Parathyroid adenoma (tissue), 2 donors: Measurements from ENCODE around the gene PEF1.

ENCODE experiments used
- H2AFZ ChIP-seq: fragments of 300-600 bp; sonication (generic); one replicate; pipeline ENCODE4 v1.7.0; 2017; ENCODE audit warnings: antibody characterized with exemption, mild to moderate bottlenecking
- H3K27ac ChIP-seq: fragments of 300-600 bp; sonication (generic); one replicate; pipeline ENCODE4 v1.7.0; 2017
- H3K27me3 ChIP-seq: fragments of 300-600 bp; sonication (generic); one replicate; pipeline ENCODE4 v1.7.0; 2017; ENCODE audit warnings: low read length; ENCODE audit not compliant: control insufficient read depth, insufficient read depth
- H3K36me3 ChIP-seq: fragments of 300-600 bp; sonication (generic); one replicate; pipeline ENCODE4 v1.7.0; 2017; ENCODE audit warnings: low read length; ENCODE audit not compliant: control insufficient read depth, insufficient read depth
- H3K4me1 ChIP-seq: fragments of 300-600 bp; sonication (generic); one replicate; pipeline ENCODE4 v1.7.0; 2017; ENCODE audit warnings: control low read depth
- H3K4me2 ChIP-seq: fragments of 300-600 bp; sonication (generic); one replicate; pipeline ENCODE4 v1.7.0; 2017; ENCODE audit warnings: low read length
- H3K4me3 ChIP-seq: fragments of 300-600 bp; sonication (generic); one replicate; pipeline ENCODE4 v1.7.0; 2017; ENCODE audit warnings: low read depth, low read length
- H3K79me2 ChIP-seq: fragments of 300-600 bp; sonication (generic); one replicate; pipeline ENCODE4 v1.7.0; 2017; ENCODE audit warnings: control low read depth
- H3K9ac ChIP-seq: fragments of 300-600 bp; sonication (generic); one replicate; pipeline ENCODE4 v1.7.0; 2017; ENCODE audit warnings: mild to moderate bottlenecking
- H3K9me3 ChIP-seq: fragments of 300-600 bp; sonication (generic); one replicate; pipeline ENCODE4 v1.7.0; 2017; ENCODE audit warnings: low read length; ENCODE audit not compliant: control insufficient read depth
- CTCF ChIP-seq: fragments of 300-600 bp; sonication (generic); IDR thresholded peaks from one replicate; pipeline ENCODE4 v1.7.0; 2017; ENCODE audit warnings: antibody characterized with exemption, mild to moderate bottlenecking
- donor health status: primary hyperparathyroidism.

PEF1 gene

DNA sequence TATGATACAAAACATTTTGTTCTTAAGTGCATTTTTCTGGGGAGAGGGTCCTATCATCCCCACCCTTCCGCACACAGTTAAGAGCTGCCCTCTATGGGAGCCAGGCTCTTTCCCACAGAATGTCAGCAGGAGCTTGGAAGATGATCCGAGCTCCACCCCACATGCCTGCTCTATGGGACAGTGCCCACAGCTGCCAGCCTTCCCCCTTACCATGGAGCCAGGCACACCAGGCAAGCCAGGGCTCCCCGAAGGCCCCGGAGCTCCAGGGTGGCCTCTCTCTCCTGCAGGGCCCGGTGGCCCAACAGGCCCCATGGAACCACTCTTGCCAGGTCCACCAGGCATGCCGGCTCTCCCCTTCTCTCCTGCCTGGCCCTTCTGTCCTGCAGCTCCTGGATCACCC, 10.4 kb upstream of the PEF1 start:
- Histone ChIP-seq H2AFZ (no peak overlapping the region), H3K27ac (no peak overlapping the region), H3K4me1 (peaks cover 6% of the 10 kb centered on the region), H3K27me3 (no peaks in the 10 kb centered on the region), H3K79me2 (no peaks in the 10 kb centered on the region), H3K36me3 (no peaks in the 10 kb centered on the region), H3K9me3 (no peaks in the 10 kb centered on the region), H3K4me2 (no peak overlapping the region), H3K4me3 (no peak overlapping the region), H3K9ac (no peak overlapping the region)
- no peak for TF ChIP-seq CTCF

DNA sequence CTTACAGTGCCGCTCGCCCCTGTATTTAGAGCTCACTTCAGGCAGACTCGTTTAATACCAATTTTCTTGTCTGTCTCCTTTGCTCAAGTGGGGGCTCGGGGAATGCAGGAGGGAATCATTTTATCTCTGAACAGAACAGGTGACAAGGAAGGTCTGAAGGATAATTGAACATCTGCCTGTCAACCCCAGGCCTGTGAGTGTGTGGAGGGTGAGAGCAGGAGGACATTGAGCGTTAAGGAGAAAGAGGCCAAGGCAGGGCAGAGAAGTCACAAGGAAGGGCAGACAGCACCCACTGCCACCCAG, 9.7 kb upstream of the PEF1 start:
- no peaks in the 10 kb centered on the region for H3K27me3 ChIP-seq
- peaks cover 6% of the 10 kb centered on the region for H3K4me1 ChIP-seq
- no peak overlapping the region for H3K4me2 ChIP-seq
- no peaks in the 10 kb centered on the region for H3K79me2 ChIP-seq
- H3K4me3 ChIP-seq = no peak overlapping the region
- H3K9ac ChIP-seq = no peak overlapping the region
- no peaks in the 10 kb centered on the region for H3K9me3 ChIP-seq
- H2AFZ ChIP-seq = no peak overlapping the region
- H3K27ac ChIP-seq = no peak overlapping the region
- no peaks in the 10 kb centered on the region for H3K36me3 ChIP-seq
- TF ChIP-seq CTCF = no peak

DNA sequence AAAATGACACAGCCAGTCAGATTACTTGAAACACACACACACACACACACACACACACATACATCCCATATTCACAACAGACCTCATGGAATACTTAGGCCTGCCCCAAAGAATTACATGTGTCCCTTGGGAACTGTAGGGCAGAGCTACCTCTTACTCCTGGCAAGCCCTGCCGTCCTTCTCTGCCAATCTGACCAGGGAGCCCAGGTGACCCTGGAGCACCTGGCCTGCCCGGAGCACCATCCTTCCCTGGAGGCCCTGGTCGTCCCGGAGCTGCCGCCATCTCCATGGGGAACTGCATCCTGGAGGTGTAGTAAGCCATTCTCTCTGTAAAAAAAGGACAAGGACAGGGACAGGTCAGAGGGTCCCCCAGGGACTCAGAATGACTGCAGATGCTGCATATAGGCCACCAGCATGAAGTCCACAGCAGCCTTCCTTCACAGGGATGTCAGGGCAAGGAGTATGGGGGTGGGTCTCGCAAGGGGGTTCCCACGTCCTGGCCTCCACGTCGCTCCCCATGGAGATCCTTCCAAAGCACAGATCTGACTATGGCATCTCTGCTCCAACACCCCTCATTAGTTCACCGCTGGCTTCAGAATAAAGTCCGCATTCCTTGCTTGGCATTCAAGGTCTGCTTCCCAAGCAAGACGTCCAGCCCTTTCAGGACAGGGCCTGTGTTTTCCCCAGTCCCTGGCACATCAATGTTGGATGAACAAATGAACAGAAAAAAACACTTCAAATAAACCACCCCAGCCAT, 9.2 kb upstream of the PEF1 start:
- peaks cover 6% of the 10 kb centered on the region for H3K4me1 ChIP-seq
- no peaks in the 10 kb centered on the region for H3K36me3 ChIP-seq
- TF ChIP-seq CTCF = no peak
- no peak overlapping the region for H3K4me2 ChIP-seq
- H2AFZ ChIP-seq = no peak overlapping the region
- no peak overlapping the region for H3K27ac ChIP-seq
- no peak overlapping the region for H3K4me3 ChIP-seq
- no peaks in the 10 kb centered on the region for H3K27me3 ChIP-seq
- no peaks in the 10 kb centered on the region for H3K79me2 ChIP-seq
- no peak overlapping the region for H3K9ac ChIP-seq
- H3K9me3 ChIP-seq = no peaks in the 10 kb centered on the region

DNA sequence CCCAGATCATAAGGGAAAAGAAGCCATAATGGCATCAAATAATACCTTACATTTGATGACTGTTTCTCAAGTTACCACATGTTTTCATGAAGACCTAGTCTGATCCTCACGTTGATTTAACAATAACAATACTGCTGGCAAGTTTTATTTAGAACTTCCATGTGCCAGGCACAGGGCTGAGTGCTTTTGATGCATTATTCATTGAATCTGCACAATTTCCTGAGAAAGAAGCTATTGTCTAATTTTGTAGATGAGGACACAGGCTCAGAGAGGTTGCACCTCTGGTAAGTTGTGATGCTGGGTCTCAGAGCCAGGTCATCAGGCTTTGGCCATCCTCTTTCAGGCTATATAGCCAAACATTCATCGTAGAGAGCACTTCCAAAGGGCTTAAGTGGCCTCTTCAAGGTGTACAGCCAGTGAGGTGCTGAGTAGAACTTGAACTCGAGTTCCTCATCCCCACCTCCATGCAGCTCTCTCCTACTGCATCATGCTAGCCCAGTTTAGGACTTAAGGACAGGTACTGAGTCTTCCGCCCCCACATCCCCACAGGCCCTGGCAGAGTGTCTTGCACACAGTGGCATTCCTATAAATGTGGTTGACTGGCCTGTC, 8.3 kb upstream of the PEF1 start:
- H2AFZ ChIP-seq = no peak overlapping the region
- H3K79me2 ChIP-seq = no peaks in the 10 kb centered on the region
- H3K9ac ChIP-seq = no peak overlapping the region
- no peak for TF ChIP-seq CTCF
- H3K4me1 ChIP-seq = peaks cover 6% of the 10 kb centered on the region
- no peaks in the 10 kb centered on the region for H3K9me3 ChIP-seq
- no peak overlapping the region for H3K4me2 ChIP-seq
- no peak overlapping the region for H3K27ac ChIP-seq
- no peaks in the 10 kb centered on the region for H3K36me3 ChIP-seq
- H3K4me3 ChIP-seq = no peak overlapping the region
- no peaks in the 10 kb centered on the region for H3K27me3 ChIP-seq

DNA sequence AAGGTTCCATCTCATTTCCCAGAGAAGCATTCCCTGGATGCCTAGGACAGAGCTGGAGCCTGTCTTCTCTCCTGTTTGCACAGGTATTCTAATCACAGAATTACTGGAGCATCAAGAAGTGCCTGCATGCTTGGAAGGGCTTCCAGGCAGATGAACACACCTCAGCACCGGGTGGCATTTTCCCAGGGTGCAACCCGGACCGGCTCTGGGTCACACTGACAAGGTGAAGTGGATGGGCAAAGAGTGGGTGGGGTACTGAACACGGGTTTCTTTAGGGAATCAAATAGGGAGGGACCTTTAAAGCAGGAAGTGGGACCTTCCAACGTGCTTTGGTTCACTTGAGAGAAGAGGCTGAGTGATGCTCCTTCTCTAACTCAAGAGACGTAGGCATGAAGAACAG, 7.1 kb upstream of the PEF1 start:
- no peak overlapping the region for H3K9ac ChIP-seq
- peaks cover 6% of the 10 kb centered on the region for H3K4me1 ChIP-seq
- H3K9me3 ChIP-seq = no peaks in the 10 kb centered on the region
- no peak overlapping the region for H2AFZ ChIP-seq
- no peak overlapping the region for H3K27ac ChIP-seq
- peak overlapping the region; percentile 46 for H3K4me2 ChIP-seq
- no peaks in the 10 kb centered on the region for H3K79me2 ChIP-seq
- H3K27me3 ChIP-seq = no peaks in the 10 kb centered on the region
- no peak overlapping the region for H3K4me3 ChIP-seq
- no peak for TF ChIP-seq CTCF
- H3K36me3 ChIP-seq = no peaks in the 10 kb centered on the region
